GM19025 (cell line): ENCODE results near the gene WDR1.

Experiments used
- ATAC-seq: cut with Tn5 transposase; IDR thresholded peaks from one replicate; pipeline ENCODE4 v1.9.1; 2021; ENCODE audit warnings: mild to moderate bottlenecking, low read depth, moderate library complexity; ENCODE audit not compliant: unreplicated experiment

WDR1 gene

DNA sequence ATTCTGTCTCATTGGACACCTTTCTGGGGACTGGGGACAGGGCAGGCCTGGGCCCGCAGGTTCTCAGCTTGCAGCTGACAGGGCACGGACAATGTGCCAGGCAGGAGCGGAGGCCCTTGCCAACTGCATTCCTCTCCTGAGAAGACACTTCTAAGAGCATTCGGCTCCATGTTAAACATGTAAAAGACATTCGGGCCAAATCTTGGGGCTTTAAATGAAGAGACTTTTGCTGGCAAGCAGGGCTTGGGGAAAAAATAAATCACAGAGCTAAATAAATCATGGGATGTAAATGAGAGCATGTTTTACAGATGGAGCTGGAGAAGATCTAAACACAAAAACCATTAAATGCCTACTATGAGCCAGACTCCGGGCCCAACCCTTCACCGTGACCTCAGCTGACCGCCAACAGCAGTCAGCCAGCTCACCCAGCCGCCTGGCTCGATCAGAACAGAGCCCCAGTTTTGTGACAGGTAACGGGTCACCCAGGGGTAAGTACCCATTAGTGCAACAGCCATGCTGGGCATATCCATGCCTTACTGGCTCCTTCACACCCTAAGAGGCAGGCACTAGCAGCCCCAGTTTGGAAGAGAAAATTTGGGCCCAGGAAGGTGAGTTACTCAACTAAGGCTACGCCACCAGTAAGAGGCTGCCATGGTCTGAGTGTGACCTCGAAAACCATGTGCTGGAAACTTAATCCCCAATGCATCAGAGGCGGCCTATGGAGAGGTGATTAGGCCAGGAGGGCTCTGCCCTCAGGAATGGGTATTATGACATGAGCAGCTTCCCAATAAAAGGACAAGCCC, 14.7 kb downstream of the WDR1 start:
- no peak for ATAC-seq

DNA sequence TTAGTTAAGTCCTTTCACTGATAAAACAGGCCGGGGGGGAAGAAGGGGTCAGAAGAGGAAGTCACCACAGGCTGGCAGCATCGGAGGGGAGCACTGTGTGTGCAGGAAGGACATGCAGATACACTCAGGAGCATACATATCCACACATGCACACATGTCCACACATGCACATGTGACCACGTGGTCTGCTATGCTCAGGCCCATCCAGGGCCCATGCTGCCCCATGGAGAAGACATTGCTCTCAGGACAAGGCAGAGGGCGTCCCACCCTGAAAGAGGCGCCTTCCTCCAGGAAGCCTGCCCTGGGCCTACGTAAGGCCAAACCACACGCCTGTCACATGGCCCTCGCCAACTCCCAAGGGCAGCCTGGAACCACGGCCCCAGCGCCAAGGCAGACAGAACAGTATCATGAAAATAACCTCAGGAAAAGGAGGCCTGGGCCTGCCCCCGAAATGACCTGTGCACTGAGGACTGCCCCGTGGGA, 15.8 kb downstream of the WDR1 start:
- no peak for ATAC-seq

DNA sequence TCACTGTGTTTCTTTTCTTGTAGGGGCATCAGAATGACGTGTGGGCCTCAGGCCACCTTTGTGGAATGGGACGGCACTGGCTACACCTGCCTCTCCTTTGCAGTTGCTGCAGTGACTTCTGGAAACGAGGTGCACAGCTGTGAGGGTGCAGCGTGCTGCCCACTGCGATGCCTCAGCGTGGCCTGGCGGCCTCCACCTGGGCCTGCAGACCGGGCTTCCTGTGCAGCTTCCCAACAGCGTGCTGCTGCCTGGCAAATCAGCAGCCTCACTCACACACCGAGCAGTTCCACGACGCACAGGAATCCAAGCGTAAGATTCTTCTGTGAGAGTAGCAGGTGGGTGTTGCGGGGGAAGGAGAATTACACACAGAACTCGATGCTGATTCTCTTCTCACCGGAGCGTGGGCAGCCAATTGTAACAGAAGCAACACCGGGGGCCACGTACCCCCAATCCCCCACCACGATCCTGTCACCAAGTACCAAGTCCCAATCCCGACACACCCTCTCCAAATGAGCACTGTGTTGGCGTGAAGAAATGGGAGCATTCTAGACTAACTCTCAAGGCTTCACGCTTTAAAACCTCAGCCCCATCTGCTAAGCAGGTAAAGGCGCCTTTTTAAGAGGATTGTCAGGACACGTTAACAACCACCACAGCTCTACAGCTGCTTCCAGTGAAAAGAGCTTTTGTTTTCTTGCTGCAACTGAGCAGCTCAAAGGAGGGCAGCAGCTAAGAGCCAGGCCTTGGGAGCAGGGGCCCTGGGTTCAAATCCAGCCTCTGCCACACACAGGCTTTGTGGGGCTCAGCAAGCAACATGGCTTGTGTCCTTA, 16.9 kb downstream of the WDR1 start:
- ATAC-seq = no peak

DNA sequence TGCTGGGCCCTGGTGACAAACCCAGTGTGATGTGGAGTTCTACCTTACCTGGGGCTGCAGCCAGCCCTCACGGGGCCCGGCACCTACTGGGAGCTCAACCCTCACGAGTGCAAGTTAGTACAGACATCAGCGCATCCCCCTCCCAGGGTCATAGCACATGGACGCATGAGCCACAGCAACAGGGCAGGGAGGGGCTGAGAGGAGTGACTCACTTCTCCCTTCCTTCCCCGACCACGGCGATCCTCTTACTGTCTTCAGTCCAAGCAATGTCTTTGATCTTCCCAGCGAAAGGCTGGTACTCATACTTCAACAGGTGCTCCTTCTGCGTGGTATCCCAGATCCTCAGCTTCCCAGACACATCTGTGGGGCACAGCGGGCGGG, 17.8 kb downstream of the WDR1 start:
- no peak for ATAC-seq

DNA sequence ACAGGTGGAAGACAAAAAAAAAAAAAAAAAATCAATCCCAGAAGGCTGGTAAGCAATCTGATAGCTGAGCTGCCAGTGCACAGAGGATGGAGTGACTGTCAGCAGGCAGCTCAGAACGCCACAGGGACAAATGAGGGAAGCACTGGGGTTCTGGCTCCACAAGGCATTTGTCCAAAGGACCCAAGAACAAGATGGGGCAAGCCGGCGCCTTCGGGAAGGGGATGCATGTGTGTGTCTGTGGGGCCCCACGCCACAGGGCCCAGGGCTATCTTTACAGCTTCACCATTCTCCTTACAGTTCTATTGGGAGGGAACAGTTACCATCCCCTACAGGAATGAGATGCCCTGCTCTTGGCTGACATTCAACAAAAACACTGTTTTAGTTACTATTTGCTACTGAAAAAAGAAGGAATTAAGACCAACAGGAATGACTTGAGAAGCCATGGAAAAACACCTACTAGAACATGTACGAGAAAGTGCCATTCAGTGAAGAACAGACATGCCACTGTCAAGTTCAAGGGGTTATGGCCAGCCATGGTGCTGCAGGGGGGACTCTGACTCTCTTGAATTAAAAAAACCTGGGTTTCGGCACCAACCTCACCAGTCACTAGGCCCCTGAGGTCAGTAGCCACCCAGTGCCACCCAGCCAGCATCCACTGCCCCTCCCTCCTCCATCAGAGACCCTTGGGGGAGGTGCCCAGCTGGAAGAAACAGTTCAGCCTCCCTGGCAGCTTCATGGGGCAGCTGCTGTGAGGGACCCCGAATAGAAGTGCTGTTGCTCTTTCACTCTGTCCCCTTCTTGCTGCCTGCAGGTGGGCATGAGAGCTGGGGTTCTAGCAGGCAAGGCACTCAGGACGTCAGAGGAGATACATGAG, 18.5 kb downstream of the WDR1 start:
- ATAC-seq = no peak

DNA sequence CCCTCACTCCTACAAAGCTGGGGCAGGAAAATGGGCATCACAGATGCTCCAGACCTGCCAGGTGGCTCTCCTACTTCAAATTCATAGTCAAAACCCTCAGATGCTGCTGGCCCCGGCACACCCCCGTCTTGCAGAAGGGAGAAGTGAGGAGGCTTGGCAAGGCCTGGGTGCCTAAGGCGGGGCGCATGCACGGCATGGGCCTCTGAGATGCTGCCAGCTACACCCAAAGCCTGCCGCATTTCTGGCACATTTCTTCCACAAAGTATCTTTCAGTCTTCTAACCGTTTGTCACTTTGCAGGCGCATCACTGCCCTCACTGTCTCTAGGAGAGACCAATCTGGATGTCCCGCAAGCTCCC, 19.6 kb downstream of the WDR1 start:
- no peak for ATAC-seq

DNA sequence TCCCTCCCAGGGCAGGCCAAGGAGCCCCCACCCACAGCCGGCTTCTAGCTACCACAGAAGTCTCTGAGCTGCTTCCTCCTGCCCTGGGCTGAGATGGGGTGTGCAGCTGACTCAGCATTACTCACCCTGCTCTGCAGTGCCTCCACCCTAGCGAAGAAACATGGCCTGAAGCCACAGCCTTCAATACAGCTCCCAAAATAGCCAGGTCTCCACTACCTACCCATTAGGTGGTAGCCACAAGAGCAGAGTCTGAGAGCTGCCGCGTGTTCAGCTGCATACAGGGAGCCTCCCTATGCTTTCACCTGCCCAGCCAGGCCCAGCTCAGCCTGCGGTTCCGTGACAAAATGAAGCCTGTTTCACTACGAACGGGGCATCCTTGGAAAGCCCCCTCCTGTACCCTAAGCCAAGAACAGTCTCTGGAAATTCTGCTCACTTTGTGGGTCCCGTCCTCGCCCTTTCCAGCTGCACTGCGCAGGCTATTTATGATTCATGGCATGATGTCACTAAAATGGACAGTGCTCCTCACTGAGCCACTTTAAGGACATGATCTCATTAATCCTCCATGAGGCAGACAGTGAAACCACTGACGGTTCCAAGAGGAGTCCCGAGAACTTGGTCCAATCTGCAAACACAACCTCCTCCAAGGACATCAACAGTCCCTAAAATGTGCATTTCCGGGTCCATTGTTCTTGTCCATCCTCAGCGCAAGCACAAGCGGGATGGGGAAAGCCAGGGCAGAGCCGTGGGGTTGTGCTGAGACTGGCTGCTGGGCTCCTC, 20.2 kb downstream of the WDR1 start:
- peak; percentile 79 for ATAC-seq

DNA sequence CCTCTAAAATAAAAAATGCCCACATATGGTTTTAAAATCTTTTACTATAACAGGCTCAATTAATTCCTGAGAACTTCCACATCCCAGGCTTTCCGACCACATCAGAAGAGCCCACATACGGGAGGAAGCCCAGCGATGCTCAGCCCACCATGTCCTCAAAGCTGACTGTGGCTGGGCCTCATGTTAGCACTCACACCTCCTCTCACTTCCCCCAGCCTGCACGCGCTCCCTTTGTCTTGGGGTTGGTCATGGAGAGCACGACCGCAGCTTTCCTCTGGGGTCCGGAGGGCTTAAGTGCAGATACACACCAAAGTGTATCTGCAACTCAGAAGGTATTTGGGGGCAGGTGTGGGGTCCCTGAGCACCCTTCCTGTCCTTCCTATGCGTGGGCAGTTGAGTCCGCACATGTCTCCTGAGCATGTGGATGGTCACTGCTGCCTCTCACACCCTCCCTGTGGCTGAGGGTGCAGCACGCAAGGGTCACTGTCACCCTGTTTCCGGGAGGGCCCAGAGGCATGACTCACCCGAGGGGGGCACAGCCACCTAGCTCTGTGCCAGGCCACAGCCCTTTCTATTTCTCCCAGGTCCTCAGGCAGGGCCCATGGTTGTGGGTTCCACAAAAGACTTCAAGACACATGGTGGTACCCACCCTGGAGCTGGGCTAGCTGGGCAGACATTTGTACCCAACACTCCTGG, 21.2 kb downstream of the WDR1 start:
- ATAC-seq = no peak

DNA sequence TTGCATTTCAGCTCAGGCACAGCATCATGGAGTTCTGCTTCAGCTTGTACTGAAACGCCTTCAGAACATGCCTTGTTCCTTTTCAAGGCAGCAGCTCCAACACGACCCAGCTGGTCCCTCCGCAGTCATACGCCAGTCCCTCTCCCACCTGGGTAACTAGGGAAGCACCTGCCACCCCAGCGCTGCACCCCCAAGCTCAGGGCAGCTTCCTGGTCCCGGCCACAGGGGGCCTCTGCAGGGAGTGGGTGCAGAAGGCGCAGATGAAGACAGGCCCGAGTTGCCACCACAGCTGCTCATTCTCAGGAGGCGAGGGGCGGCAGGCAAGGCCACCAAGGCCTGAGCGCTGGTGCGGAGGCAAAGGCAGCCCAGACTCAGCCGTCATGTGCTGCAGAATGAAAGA, 21.8 kb downstream of the WDR1 start:
- ATAC-seq = no peak

DNA sequence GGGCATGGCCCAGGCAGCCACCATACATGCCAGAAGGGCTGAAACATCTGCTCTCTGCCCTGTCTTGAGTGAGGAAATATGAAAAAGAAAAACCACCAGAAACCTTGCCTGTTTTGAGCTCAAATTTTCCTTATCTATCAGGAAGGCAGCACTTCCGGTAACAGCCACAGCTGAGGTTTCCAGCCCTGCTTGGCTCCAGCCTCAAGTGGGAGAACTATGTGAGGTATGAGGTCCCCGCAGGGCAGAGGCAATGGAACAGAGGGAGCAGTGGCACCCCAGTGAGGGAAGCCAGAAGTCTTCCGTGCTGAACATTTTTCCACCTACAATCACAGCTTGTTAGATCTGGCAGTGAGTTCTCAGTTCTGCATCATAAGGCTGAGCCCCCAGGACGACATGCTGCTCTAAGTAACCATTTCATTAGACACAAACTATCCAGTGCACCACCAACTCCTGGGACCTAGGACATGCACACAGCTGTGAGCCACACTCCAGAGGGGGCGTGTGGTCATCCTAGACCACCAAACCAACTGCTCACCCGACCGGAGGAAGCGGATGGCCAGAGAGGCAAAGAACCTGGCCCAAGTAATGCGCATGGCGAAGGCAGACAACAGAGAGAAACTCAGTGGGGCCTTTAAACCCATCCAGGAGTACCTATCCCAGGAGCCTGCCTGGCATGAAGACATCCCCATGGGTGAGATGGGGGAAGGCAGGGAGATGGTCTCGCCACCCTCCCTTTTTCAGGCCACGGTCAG, 22.6 kb downstream of the WDR1 start:
- no peak for ATAC-seq

DNA sequence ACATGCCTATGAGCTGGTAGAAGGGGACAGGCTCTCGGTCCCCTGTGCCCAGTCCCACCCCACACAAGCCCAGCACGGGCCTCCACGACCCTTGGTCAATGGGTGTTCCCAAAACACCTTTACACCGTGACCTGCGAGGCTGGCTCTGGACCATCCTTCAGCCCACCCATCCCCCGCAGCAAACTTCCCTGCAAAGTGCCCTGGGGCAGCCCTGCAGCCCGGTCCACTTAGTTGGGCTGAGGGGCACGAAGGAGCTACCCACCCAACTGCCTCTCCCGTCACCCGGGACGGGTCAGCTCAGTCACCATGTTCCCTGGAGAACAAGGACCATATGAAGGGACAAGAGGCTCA, 23.4 kb downstream of the WDR1 start:
- no peak for ATAC-seq

DNA sequence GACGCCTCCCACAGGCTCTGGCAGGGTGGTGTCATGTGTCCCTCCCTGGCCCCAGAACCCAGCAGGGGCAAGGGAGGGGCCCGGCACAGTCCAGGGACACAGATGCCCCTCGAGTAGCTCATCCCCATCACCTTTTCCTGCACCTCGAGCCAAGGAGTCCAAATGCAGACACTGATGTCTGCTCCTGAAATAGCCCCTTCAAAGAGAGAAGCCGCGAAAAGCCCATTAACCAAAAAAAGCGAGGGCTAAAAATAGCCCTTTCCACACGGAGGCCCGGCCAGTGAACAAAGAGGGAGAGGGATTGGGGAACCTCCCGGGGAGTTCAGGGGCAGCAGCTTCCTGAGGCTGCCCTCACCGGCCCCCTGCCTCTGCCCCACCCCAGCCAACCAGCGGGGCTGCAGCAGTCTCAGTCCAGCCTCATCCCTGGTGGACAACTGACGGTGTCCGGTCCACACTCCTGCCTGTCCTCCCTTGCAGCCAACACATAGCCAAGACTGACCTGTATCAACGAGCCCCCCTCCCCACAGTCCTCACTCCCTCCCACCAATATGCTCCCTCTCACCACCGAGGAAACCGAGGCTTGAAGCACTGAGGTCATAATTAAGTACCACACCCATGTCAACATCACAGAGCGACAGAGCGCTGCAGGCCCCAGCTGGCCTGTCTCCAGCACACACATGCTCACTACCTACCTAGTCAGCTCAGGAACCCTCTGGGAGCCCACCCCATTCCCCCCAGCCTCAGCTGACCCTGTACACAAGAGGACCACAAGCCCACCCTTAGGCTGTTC, 23.9 kb downstream of the WDR1 start:
- ATAC-seq = no peak

DNA sequence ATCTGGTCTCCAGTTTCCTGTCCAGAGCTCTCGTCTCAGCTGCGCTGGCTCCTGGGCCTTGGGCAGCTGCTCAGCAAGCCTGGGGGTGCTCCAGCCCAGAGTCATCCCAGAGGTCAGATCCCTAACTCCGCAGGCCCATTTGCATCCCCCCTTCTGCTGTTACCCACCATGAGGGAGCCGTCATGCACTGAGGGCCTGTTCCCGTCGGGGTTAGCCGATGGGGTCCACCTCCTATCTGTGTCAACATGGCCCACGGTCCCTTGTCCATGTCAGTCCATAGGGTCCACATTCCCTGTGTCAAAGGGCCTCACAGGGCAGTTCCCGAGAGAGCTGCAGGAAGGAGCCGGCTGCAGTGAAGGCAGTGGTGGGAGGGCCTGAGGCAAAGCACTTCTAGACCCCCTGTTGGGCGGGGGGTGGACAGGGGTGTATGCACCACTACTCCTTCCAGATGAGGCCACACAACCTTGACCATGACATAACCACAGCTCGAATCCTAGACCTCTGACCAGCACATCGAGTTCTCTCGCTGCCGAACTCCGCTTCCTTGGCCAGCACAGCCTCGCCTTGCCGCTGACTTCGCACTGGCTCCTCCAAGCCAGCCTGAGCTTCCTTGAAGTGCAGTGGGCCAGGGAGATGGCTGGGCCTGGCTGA, 24.9 kb downstream of the WDR1 start:
- no peak for ATAC-seq

DNA sequence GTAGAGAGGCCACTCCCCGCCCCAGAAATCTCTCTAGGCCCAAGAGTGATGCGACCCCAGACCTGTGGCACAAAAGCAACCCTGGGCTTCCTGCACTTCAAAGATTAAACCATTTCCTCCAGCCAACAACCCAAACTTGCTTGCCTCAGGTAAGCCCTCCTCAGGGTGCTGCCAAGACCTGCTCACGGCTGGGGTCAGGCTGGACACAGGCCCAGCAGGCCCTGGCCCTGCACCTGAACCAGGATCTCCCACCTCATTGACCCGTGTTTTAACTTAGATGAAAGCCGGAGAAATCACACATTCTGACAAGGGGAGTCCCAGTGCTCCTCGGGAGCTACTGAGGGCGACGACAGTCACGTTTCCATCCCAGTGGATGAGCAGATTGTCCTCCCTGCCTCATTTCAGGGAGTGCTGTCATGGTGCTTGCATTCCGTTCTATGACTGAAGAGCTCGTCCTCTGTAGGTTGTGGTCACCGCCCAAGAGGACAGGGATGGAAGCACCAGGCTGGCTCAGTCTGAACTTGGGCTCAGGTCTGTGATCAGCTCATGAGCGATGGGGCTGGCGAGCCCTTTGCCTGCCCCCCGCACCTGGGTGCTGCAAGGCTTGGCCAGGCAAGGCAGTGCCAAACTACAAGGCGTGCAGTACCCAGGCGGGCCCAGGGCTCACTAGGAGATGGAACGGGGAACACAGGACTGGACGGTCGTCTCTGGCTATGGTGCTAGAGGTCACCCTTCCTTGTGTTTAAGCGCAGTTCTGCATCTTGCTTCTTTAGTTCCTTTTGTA, 25.9 kb downstream of the WDR1 start:
- ATAC-seq = no peak

DNA sequence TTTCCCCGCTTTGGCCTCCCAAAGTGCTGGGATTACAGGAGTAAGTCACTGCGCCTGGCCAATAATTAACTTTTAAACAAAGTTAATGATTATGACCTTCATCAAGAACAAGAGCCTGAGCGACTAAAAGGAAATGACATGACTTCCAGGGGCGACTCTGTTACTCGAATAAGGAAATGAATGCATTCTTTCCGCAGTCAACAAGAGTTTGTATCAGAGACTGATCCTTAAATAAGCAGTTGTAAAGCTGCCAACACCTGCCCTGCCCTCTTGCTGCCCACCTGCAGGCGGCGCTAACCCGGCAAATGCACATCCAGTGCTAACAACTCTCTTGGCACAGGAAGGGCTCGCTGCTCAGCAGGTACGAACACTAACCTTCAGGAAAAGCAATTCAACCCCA, 27.3 kb downstream of the WDR1 start:
- ATAC-seq = no peak

DNA sequence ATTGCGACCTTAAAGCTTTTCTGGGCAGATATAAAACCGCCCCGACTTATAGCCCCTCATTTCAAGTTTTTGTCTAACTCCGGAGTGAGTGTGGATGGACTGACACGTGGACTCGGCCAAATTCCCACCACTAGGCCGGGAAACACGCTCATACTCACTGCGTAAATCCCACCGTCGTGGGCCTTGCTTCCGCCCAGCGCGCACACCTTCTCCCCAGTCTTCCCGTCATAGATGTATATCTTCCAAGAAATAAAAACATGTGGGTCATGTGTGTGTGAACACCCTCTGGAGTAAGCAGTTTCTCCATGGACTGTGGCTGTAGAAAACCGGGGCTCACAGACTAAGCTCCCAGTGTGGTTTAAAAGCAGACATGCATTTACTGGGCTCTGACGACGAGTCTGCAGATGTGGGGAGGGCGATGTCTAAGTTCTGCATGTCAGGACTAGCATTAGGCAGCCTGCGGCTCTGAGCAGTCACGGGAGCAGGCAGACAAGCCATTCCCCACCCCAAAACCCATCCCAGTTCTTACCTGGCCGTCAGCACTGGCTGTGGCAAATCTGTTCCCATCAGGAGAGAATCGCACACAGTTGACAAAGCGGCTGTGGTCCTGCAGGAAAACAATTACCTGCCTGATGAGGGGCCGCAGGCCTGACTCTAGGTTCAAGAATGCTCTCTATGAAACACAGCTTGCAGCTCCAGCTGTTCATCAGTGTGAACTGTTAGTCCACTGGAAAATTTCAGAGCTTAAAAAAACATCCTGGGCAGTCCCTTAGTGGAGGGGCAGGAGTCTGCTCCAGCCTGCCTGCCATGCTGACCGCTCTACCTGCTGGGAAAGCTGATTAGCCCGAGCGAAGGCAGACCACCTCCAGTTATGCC, 28.2 kb downstream of the WDR1 start:
- ATAC-seq = no peak
